HG02973 (cell line): ENCODE results near the gene RIMS4.
"Not testable (repeated sequence)": the region's sequence is repeated elsewhere in the genome, so short reads cannot be mapped to it uniquely, and the experiment has no call there.

Source experiments
- ATAC-seq: cut with Tn5 transposase; IDR thresholded peaks from one replicate; pipeline ENCODE4 v1.9.1; 2021; ENCODE audit warnings: moderate library complexity; ENCODE audit not compliant: unreplicated experiment

Gene RIMS4

DNA sequence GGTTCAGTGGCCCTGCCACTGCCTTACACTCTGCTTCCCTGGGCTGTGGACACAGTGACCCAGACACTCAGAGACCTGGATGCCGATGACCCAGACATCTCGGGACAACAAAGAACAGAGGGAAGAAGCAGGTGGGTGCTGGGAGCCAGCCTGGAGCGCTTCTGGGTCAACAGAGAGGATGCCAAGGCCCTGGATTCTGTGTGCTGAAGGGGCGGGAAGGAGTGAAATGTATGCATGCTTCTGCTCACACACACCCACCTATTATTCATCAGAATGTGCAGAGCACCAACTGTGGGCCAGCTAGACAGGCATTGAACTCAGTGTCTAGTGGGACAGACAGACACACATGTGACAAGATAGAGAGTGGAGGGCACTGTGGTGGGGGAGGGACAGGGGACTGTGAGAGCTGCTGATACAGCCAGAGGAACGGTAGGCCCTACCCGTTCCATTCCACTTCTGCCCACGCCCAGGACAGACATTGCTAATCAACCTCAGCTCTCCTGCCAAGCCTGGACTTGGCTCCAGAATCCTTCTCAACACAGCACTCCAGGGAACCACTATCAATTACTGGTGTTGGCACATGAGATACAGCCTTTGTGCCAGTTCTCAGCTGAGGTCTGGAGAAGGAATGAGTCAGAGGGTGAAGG lies 44.5 kb downstream of the RIMS4 start:
- ATAC-seq, result no peak

GRCh38 chr20:44765091-44765490 lies 45.3 kb downstream of the RIMS4 start:
- ATAC-seq, result no peak

DNA sequence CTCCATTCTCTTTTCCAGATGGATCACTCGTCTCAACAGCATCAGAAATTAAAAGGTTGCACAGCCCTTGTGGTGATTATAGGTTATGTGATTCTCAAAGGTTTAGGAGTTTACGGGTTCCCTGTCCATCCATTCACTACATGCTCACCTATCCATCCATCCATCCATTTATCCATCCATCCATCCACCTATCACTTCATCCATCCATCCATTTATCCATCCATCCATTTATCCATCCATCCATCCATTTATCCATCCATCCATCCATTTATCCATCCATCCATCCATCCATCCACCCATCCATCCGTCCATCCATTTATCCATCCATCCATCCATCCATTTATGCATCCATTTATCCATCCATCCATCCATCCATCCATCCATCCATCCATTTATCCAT lies 46.5 kb downstream of the RIMS4 start:
- ATAC-seq, result not testable (repeated sequence)

- ATAC-seq, result no peak
These were observed 47.7 kb downstream of the RIMS4 start for GRCh38 chr20:44762466-44763140.

DNA sequence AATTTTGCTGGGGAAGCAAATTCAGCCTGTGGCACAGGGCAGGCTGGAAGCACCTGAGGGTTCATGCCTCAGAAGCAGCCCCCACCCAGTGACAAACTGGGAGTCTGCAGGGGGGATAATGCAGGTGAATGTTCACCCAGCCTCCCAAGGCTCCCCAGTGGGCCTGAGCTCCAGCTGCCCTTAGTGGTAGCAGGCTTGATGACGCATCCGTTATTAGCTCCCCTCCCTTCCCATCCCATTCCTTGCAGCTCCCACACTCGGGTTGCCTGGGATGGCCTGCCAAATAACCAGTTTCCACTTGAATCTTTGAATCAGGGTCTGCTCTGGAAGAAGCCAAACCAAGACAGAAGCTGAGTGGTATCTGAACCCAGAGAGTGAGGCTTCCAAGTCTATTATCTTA lies 48.9 kb downstream of the RIMS4 start:
- ATAC-seq, result no peak

- no peak for ATAC-seq
These were observed 50.8 kb downstream of the RIMS4 start for GRCh38 chr20:44759595-44759994.

DNA sequence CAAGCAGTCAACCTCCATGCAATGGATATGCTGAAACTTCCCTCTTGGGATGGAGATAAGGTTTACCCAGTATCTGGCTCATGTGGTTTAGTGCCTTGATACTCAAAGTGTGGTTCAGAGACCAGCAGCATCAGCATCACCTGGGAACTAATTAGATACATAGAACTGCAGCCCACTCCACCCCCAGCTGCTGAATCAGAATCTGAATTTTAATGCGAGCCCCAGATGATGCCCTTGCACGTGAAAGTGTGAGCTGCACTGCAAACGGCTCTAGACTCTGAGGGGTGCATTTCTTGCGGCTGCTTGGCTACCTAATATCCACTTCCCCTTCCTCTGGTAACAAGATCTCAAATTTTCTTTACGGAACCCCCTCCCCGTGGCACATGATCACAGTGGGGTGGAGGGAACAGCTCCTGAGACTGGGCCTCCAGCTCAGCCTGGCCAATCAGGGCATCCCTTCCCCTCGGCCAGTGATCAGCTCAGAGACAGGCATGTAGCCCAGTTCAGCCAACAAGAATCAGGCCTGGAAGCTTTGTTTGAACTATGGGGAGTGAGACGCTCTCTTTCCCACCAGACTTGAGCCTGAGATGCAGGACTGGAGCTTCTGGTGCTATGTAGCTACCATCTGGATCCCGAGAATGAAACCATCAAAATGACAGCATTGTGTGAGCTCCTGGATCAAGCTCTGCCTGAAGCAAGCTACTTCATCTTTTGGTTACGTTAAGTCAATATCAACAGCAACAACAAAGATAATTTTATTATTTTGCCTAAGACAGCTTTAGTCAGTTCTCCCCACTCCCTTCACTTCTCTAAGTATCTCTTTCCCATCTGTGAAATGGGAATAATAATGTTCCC lies 51.9 kb downstream of the RIMS4 start:
- ATAC-seq, result no peak

DNA sequence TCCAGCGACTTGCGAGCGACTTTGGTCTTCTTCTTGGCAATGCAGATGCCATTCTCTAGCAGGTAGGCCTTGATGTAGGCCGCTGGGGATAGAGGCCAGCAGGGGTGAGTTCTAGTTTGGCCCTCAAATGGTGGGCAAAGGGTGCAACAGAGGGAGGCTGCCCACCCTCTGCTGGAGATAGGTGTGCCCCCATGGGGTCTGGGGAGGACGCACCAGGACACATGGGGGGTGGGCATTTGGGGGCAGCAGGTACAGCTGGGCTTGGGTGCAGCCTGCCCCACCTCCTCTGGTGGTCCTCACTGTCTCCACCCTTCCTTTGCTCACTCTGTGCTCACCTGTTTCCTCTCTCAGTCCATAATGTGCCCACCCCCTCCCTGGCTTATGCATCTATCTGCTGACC lies 53.4 kb downstream of the RIMS4 start:
- ATAC-seq, result no peak

GRCh38 chr20:44756011-44756688 lies 54.2 kb downstream of the RIMS4 start:
- ATAC-seq, result no peak

GRCh38 chr20:44754554-44754953 lies 55.8 kb downstream of the RIMS4 start:
- ATAC-seq, result no peak

- ATAC-seq, result no peak
These were observed 58.0 kb downstream of the RIMS4 start for GRCh38 chr20:44752099-44752931.

GRCh38 chr20:44750081-44750805 lies 60.1 kb downstream of the RIMS4 start:
- ATAC-seq, result no peak

- ATAC-seq, result no peak
These were observed 62.4 kb downstream of the RIMS4 start for GRCh38 chr20:44748005-44748370.

DNA sequence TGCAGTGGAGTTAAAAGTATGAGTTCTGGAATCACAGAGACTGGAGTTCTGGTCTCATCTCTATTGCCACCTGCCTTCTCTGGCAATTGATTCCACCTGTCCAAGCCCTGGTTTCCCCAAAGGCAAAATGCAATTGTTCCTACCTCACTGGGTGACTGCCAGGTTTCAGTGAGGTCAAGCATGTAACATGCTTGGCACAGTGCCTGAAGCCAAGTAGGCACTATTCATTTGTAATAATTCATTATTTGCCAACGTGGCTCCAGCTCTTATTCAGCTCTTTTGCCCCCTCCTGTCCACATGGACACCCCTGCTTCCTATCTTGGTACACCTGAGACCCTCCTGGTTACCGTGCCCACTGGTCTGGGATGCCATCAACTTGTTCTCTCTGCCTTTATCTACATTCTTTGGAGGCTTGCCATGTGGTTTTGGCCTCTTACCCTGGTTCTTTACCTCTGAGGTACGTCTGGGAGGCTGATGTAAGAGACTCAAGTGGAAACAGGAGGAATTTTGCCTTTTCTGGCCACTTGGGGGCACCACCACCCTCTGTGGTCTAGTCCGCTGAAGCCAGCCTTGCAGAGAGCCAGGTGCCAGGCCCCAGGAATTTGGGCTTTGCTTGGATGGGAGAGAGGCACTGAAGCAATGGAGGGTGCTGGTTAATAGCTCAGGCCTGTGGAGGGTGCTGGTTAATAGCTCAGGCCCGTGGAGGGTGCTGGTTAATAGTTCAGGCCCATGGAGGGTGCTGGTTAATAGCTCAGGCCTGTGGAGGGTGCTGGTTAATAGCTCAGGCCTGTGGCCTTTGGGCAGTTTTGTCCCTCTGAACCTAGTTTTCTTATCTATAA lies 63.0 kb downstream of the RIMS4 start:
- no peak for ATAC-seq

- ATAC-seq, result no peak
These were observed 63.8 kb downstream of the RIMS4 start for GRCh38 chr20:44746367-44747165.

- no peak for ATAC-seq
These were observed 64.6 kb downstream of the RIMS4 start, which contains the start of gene KCNK15 for GRCh38 chr20:44745598-44746366. Gene KCNK15 (plus strand): TSS chr20:44745865. CDS start chr20:44745911, 46 bp downstream.

- ATAC-seq, result no peak
These were observed 65.2 kb downstream of the RIMS4 start for GRCh38 chr20:44745122-44745597.
